Measurements from ENCODE around the gene PHC2. TPM values are rescaled to one million over a fixed set of nuclear protein-coding genes. Genes with fewer than 3 reads are reported as not detected.
A peak's percentile ranks its signal among the peaks of the same experiment; 100 is the strongest.

Gene PHC2
- polyA plus RNA-seq, 1 donor from 2014 or later = 171 TPM

DNA sequence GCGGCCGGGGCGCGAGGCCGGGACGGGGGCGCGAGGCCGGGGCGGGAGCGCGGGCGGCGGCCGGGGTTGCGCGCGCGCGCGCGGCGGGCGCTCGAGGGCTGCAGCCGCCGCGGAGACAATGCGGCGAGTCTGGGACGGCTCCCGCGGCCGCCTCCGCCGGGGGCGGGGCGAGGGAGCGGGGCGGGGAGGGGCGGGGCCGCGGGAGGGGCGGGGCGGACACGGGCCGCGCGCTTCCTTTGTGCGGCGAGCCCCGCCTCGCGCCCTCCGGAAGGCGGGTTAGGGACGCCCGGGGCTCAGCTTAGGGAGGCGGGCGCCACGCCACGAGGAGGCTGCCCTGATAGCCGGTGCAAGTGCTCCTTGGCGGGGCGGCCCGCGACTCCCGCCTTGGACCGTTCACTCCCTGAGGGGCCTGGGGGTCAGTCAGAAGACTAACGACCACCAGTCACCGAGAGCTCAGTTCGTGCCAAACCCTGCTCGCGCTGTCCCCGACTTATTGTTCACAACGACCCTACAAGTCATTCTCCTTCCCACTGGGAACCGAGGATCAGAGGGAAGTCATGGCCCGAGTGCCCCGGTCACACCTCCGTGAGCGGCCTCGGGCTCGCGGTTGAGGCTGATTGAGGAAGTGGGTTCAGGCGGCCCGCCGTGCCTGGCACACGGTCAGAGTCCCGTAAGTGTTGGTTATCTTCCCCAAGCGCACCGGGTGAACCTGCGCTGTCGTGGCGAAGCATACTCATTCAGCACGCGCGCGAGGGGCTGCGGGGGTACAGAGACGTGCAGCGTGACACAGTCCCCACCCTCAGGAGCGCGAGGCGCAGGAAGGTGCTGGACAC is 80.9 kb downstream of the PHC2 start:
- no peaks in the 10 kb centered on the region for H3K27me3 ChIP-seq (ENCODE audit: insufficient read depth, low read depth, low read length)
- H3K9me3 ChIP-seq (ENCODE audit: low read length) = no peaks in the 10 kb centered on the region
- peak overlapping the region; percentile 95 for H3K27ac ChIP-seq (ENCODE audit: low read length)
- peaks cover 52% of the 10 kb centered on the region for H3K79me2 ChIP-seq (replicated peaks; ENCODE audit: insufficient read depth, low read length)
- no peaks in the 10 kb centered on the region for H3K9me2 ChIP-seq (ENCODE audit: insufficient read depth, low read length)
- H3K36me3 ChIP-seq (ENCODE audit: insufficient read depth, low read length) = peaks cover 9% of the 10 kb centered on the region
- peak overlapping the region; percentile 88 for H3K9ac ChIP-seq (ENCODE audit: low read length)
- no peaks in the 10 kb centered on the region for H3F3A ChIP-seq (ENCODE audit: insufficient read depth, low read length, poor library complexity, severe bottlenecking)
- TF ChIP-seq, protein P1, sequence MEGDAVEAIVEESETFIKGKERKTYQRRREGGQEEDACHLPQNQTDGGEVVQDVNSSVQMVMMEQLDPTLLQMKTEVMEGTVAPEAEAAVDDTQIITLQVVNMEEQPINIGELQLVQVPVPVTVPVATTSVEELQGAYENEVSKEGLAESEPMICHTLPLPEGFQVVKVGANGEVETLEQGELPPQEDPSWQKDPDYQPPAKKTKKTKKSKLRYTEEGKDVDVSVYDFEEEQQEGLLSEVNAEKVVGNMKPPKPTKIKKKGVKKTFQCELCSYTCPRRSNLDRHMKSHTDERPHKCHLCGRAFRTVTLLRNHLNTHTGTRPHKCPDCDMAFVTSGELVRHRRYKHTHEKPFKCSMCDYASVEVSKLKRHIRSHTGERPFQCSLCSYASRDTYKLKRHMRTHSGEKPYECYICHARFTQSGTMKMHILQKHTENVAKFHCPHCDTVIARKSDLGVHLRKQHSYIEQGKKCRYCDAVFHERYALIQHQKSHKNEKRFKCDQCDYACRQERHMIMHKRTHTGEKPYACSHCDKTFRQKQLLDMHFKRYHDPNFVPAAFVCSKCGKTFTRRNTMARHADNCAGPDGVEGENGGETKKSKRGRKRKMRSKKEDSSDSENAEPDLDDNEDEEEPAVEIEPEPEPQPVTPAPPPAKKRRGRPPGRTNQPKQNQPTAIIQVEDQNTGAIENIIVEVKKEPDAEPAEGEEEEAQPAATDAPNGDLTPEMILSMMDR (IDR thresholded peaks at IDR 0.05; ENCODE audit: poor library complexity, severe bottlenecking) = no peak
- TF ChIP-seq REST (IDR thresholded peaks at IDR 0.05; ENCODE audit: borderline replicate concordance) (no peak), SMC3 (conservative IDR thresholded peaks at IDR 0.05; ENCODE audit: poor library complexity) (peak; percentile 54), RAD21 (conservative IDR thresholded peaks at IDR 0.05) (peak; percentile 28), MXI1 (conservative IDR thresholded peaks at IDR 0.05; ENCODE audit: poor library complexity, severe bottlenecking) (peak; percentile 68), EP300 (conservative IDR thresholded peaks at IDR 0.05; ENCODE audit: poor library complexity, severe bottlenecking) (no peak), TAF1 (IDR thresholded peaks at IDR 0.05; ENCODE audit: low read depth) (no peak), EZH2 (IDR thresholded peaks at IDR 0.05; ENCODE audit: borderline replicate concordance, insufficient read depth, low read length, poor library complexity, severe bottlenecking) (no peak), POLR2AphosphoS5 (IDR thresholded peaks at IDR 0.05) (peak; percentile 89)
- H3K4me2 ChIP-seq (ENCODE audit: low read length) = peak overlapping the region; percentile 96
- H4K20me1 ChIP-seq (ENCODE audit: insufficient read depth) = peaks cover 2% of the 10 kb centered on the region
- H3K4me3 ChIP-seq (ENCODE audit: low read length) = peak overlapping the region; percentile 73
- H2AFZ ChIP-seq (ENCODE audit: low read depth, low read length) = peak overlapping the region; percentile 57

DNA sequence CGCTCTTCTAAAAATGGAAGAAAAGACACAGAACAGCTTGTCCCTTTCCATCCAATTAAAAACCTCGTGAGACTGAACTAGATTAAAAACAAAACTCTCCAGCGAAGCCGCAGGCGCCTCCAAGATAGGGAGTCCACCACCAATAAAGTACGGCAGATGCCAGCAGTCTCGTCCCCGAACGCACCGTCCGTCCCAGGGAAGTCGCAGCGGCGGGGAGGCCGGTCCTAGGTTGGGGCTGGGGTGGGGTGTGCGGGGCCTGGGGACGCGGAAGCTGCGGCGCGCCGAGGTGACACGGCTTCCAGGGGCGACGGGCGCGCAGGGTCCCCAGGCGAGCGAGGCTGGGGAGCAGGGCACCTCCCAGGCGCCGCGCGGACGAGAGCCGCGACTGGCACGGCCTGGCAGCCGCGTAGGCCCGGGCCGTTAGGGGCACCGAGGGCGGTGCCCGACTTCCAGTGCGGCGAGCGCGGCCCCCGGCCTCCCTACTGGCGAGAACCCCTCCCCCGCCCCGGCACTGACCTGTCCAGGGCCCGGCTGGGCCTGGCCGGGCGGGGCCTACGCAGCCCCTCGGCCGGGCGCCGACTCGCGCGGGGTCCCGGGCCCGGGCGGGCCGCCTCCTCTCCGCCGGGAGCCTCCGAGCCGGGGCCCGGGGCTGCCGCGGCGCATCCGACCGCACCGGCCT is 81.7 kb downstream of the PHC2 start:
- H3K9me3 ChIP-seq (ENCODE audit: low read length) = no peaks in the 10 kb centered on the region
- peaks cover 6% of the 10 kb centered on the region for H4K20me1 ChIP-seq (ENCODE audit: insufficient read depth)
- H3K9ac ChIP-seq (ENCODE audit: low read length) = peak overlapping the region; percentile 84
- peak overlapping the region; percentile 85 for H3K27ac ChIP-seq (ENCODE audit: low read length)
- H3K9me2 ChIP-seq (ENCODE audit: insufficient read depth, low read length) = no peaks in the 10 kb centered on the region
- H2AFZ ChIP-seq (ENCODE audit: low read depth, low read length) = no peak overlapping the region
- no peaks in the 10 kb centered on the region for H3F3A ChIP-seq (ENCODE audit: insufficient read depth, low read length, poor library complexity, severe bottlenecking)
- H3K79me2 ChIP-seq (replicated peaks; ENCODE audit: insufficient read depth, low read length) = peaks cover 60% of the 10 kb centered on the region
- peak overlapping the region; percentile 95 for H3K4me2 ChIP-seq (ENCODE audit: low read length)
- no peaks in the 10 kb centered on the region for H3K27me3 ChIP-seq (ENCODE audit: insufficient read depth, low read depth, low read length)
- peaks cover 4% of the 10 kb centered on the region for H3K36me3 ChIP-seq (ENCODE audit: insufficient read depth, low read length)
- no peak for TF ChIP-seq SMC3 (conservative IDR thresholded peaks at IDR 0.05; ENCODE audit: poor library complexity)
- TF ChIP-seq RAD21 (conservative IDR thresholded peaks at IDR 0.05) = no peak
- no peak for TF ChIP-seq EP300 (conservative IDR thresholded peaks at IDR 0.05; ENCODE audit: poor library complexity, severe bottlenecking)
- no peak for TF ChIP-seq EZH2 (IDR thresholded peaks at IDR 0.05; ENCODE audit: borderline replicate concordance, insufficient read depth, low read length, poor library complexity, severe bottlenecking)
- TF ChIP-seq MXI1 (conservative IDR thresholded peaks at IDR 0.05; ENCODE audit: poor library complexity, severe bottlenecking) = peak; percentile 12
- TF ChIP-seq POLR2AphosphoS5 (IDR thresholded peaks at IDR 0.05) = peak; percentile 12
- no peak for TF ChIP-seq TAF1 (IDR thresholded peaks at IDR 0.05; ENCODE audit: low read depth)
- no peak for TF ChIP-seq REST (IDR thresholded peaks at IDR 0.05; ENCODE audit: borderline replicate concordance)
- H3K4me3 ChIP-seq (ENCODE audit: low read length) = peak overlapping the region; percentile 86

Measured in neural cell (in vitro differentiated cells).